ENCODE data around the gene OR10P1.

The OR10P1 gene

DNA sequence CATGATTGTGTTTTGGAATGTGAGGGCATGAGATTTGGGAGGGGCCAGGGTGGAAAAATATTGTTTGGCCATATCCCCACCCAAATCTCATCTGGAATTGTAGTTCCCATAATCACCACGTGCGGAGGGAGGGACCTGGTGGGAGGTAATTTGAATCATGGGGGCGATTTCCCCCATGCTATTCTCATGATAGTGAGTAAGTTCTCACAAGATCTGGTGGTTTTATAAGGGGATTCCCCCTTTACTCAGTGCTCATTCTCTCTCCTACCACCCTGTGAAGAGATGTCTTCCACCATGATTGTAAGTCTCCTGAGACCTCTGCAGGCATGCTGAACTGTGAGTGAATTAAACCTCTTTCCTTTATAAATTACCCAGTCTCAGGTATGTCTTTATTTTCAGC, 15.7 kb downstream of the OR10P1 start:
- no peak for DNase-seq

DNA sequence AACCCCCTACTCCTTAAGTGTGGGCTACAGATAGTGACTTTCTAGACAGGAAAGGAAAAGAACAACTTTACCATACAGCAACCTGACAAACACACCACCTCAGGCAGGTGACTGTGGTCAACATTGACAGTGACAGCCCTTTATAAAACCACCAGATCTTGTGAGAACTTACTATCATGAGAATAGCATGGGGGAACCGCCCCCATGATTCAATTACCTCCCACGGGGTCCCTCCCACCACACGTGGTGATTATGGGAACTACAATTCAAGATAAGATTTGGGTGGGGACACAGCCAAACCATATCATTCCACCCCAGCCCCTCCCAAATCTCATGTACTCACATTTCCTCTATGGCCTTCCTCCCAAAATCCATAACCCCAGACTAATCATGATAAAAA, 16.3 kb downstream of the OR10P1 start:
- DNase-seq: no peak

DNA sequence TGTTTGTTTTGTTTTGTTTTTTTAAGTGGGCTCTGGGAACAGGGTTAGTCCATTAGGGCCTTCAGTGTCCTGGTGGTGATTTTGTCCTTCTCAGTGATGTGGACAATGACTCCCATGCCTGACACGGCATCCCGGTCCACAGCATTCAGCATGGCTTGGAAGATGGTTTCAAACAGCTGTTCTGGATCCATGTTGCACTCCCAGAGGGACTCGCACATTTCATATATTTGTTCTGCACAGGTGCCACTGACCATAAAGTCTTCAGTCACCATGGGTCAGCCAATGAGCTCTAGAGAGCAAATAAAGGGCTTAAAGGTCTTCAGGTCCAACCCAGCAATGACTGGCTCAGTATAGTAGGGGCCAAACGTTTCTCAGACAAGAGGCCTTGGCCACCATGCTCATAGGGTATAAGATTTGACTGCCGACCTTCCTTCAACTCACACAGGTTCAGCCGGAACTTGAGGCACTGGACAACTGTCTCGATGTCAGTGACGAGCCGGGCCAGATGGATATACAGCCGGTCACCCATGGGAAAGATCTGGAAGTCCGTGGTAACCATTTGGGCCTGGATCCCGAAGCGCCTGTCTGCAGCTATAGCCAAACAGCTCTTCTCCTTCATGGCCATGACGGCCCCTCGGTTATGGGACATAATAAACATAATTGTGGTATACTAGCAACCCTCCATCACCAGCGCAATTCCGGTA, 18.0 kb downstream of the OR10P1 start:
- DNase-seq: no peak

DNA sequence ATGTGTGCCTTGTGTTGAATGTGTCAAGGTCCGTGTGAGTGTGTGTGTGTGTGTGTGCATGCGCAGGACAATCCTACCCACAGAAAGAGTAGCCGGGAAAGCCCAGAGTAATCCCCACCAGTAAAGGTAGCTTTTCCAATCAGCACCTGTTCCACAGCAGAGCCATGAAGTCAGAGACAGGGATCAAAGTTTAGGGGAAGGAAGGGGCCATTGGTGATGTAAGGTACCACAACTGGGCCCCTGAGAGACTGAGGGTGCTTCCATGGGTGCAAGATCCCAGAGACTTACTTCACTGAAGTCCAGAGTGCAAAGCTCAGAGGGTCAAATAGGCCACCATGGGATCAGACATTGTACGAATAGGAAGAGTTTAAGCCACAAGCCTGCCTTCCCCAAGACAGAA, 20.5 kb downstream of the OR10P1 start:
- DNase-seq: no peak

DNA sequence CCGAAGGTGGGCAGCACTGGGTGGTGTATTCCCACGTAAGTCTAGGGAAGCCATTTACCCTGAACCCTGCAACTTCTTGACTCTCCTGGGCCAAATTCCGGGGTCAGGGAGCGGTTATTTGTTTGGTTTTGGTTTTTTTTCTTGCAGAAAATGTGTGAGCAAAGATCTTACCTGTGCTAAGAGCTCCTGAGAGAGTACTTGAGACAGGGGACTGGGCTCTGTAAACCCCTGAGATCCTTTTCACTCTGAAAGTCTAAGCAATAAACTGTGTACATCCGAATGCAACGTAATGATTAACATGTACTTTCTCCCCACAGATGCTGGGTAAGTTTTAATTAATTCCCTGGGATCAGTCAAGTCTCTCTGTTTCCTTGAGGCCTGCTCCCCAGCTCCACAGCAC, 21.5 kb downstream of the OR10P1 start:
- DNase-seq: no peak

DNA sequence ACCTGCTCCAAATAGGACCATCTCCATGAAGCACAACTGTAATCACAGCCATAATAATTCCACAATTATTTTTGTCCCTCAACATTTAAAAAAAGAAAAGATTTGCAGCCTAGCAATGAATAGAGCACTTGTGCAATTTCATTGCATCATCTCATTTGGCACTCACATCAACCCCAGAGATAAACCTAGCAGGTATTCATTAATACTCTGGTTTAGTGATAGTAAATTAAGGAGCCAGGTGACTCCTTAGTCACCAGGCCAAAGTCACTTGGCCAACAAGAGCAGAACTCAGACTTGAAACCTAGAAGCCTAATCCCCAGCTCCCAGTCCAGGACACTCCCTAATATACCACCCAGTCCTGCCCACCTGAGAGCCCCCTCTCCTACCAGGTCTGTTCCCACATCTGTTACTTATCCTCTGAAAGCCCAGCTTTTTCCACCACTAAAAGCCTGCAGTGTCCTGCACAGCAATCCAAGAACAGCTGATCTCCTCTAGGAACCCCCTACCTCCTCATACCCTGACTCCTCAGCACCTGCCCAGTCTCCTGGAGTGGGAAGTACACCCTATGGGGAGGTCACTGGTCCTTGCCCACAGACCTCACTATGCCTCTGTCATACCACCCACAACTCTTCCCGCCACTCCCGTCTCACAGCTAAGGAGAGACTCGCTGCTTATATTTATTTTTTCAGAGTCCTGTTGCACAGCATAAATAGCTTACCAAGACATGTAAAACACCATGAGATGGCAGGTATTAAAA, 22.1 kb downstream of the OR10P1 start:
- DNase-seq: no peak

DNA sequence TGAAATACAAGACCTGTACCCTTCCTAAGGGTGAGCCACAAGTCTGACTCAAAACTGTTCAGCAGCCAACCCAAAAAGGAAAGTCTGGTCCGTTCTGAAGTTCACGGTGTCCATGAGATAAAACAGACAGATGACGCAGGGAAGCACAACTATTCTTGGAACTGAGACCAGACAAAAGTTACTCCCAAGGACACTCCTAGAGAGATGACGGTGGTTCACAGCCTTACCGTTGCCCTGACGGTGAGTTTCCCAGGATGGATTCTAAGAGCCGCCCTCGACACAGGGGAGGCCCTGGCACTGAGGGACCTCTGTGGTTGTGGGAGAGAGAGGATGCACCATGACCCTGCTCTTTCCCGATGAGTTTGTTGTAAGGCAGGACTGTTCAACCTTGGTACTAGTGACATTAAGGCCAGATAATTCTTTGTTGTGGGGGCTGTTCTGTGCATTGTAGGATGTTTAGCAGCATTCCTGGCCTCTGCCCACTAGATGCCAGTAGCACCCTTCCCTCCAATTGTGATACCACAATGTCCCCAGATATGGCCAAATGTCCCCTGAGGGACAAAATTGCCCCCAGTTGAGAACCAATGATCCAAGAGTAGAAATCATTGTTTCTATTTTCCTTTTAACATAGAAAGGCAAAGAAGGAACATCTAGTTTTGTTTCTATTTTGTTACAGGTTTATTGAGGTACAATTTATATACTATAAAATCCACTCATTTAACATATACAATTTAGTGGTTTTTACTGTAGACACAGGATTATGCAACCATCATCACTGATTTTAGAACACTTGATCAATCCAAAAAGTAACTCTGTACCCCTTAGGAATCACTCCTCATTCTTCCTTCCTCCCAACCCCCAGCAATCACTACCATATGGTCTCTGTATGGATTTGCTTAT, 23.0 kb downstream of the OR10P1 start:
- DNase-seq: peak; percentile 71 to 75 (median 71)

DNA sequence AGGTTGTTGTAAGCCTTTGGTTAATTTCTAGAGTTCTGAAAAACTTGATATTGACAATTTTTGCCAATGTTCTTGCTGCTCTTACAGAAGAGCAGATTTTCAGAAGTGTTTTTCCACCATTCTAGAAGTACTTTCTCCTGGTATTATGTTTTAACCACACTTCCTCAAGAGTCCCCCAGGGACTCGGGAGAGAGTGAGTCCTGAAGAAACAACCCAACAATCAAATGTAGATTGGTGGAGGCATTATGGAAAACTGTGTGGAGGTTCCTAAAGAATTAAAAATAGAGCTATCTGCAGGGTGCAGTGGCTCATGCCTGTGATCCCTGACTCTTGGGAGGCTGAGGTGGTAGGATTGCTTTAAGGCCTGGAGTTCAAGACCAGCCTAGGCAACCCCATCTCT, 26.7 kb downstream of the OR10P1 start:
- DNase-seq: no peak

DNA sequence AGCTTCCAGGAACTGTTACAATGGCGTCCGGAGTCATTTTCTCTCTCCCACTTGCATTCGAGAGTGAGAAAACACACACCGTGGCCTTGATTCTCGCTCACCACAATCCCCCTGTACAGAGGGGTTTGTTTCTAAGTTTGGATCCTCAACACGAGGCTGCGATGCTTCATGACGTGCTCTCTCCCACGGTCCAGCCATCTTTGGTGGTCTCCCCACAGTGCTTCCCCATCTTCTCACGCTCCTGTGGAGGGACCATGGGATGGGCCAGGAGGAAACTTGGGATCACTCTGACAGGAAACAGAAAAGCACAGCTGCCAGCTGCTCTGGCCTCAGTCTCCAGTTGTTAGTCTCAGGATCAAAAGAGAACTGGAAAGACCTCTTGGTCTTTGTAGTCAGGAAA, 28.1 kb downstream of the OR10P1 start:
- no peak for DNase-seq

DNA sequence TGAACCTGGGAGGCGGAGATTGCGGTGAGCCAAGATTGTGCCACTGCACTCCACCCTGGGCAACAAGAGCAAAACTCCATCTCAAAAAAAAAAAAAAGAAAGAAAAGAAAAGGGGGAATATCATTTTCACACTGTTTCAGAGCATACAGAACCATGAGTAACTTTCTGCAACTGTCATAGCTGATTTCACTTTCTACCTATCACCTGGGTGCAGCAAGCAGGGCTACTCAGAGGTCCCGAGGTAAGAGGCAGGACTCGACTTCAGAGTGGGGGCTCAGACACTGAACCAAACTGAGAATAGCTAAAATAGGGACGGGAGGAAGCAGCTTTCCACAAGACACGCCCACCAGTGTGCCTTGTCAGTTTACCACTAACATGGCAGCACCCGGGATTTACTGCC, 29.8 kb downstream of the OR10P1 start:
- DNase-seq: no peak

DNA sequence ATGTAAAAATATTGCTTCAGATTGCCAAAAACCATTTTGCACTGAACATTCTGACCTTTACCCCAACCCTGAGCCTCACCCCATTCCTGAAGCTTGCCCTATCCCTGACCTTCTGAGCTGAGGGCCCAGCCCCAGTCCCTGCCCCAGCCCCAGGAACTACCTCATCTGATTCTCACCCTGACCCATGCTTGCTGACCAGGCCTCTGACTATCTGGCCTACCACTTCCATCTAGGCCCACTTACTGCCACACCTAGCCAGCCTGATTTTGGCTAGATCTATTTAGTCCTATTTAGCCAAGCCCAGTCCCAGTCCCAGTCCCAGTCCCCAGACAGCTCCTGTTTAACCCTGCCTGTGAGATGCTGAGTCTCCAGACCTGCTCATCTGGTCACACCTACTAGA, 33.6 kb downstream of the OR10P1 start:
- DNase-seq: no peak

DNA sequence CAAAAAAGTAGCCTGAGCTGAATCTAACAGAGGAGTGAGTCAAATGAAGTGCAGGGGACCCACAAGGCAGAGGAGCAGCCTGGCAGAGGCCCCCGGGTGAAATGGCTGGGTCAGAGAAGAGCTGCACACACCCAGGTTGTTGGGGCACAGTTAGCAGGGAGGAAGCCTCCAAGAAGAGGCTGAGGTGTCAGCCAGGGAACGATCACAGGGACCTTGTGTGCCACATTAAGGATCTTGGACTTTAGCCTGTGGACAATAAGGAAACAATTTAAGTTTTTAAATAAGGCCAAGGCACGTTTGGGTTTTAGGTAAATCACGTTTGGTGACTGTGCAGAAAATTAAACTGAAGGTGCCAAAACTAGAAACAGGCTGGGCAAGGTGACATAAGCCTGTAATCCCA, 35.1 kb downstream of the OR10P1 start:
- DNase-seq: no peak

DNA sequence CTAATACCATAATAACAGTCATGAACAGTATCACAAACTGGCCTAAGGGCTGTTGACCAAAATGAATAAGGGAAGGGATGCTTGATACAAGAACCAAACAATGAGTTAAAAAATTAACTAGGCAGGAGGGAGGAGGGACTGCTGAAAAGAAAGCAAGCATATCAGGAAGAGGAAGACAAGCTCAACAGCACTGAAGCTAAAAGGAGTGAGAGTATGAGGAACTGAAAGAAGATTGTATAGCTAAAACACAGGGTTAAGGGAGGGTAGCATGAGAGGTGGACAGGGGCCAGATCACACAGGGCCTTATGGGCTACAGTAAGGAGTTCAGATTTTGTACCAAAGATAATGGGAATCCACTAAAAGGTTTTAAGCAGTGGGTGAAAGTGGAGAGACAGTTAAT, 36.9 kb downstream of the OR10P1 start:
- peak; percentile 39 to 81 (median 68) for DNase-seq

DNA sequence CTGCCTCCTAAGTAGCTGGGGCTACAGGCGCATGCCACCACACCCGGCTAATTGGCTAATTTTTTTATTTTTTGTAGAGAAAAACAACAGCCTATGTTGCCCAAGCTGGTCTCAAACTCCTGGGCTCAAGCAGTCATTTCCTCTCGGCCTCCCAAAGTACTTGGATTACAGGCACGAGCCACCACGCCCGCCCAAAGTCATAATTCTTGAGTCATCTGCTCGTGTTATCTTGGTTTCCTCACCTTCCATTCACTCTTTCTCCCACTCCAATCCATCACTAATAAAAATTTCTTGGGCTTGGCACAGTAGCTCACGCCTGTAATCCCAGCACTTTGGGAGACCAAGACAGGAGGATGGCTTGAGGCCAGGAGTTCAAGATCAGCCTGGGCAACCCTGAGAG, 39.0 kb downstream of the OR10P1 start:
- DNase-seq: peak; percentile 42 to 71 (median 64)

DNA sequence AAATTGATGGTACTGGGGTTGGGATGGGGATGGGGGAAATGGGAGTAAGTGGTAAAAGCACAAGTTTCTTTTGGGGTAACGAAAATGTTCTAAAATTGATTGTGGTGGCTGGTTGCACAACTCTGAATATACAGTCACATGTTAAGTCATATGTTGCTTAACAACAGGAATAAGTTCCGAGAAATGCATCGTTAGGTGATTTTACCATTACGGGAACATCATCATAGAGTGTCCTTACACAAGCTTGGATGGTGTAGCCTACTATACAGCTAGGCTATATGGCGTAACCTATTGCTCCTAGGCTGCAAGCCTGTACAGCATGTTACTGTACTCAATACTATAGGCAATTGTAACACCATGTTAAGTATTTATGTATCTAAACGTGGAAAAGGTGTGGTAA, 40.0 kb downstream of the OR10P1 start:
- DNase-seq: peak; percentile 59 to 92 (median 80)

DNA sequence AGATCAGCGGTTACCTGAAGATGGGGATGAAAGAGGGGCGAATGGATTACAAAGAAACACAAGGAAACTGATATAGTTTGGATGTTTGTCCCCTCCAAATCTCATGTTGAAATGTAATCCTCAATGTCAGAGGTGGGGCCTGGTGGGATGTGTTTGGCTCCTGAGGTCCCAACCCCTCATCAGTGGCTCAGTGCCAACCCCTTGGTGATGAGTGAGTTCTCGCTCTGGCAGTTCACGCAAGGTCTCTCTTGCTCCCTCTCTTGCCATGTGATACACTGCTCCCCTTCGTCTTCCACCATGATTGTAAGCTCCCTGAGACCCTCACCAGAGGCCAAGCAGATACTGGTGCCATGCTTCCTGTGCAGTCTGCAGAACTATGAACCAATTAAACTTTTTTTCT, 43.0 kb downstream of the OR10P1 start:
- no peak for DNase-seq

DNA sequence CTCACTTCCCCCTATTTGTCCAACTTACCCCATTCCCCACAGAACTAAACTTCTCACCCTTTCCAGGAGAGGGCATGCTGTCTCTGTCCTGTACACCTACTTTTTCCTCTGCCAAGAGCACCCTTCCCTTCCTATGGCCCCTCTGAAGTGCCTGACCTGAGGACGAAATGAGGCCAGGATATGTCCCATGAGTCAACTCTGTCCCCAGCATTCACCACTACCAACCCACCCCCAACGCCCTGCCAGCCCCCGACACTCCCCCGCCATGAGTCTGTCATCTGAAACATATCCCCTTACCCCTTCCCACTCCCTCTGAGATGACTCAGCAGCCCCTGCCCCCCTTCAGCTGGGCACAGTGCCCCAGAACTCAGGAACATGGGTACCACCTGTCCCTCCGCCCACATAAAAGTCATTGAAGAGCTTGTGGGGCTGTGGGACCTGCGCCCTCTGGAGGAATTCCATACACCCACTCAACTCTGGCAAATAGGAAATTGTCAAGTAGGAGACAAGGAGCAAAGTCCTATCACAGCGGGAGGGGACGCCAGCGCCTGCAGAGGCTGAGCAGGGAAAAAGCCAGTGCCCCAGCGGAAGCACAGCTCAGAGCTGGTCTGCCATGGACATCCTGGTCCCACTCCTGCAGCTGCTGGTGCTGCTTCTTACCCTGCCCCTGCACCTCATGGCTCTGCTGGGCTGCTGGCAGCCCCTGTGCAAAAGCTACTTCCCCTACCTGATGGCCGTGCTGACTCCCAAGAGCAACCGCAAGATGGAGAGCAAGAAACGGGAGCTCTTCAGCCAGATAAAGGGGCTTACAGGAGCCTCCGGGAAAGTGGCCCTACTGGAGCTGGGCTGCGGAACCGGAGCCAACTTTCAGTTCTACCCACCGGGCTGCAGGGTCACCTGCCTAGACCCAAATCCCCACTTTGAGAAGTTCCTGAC, 44.7 kb downstream of the OR10P1 start:
- peak; percentile 54 to 74 (median 70) for DNase-seq

DNA sequence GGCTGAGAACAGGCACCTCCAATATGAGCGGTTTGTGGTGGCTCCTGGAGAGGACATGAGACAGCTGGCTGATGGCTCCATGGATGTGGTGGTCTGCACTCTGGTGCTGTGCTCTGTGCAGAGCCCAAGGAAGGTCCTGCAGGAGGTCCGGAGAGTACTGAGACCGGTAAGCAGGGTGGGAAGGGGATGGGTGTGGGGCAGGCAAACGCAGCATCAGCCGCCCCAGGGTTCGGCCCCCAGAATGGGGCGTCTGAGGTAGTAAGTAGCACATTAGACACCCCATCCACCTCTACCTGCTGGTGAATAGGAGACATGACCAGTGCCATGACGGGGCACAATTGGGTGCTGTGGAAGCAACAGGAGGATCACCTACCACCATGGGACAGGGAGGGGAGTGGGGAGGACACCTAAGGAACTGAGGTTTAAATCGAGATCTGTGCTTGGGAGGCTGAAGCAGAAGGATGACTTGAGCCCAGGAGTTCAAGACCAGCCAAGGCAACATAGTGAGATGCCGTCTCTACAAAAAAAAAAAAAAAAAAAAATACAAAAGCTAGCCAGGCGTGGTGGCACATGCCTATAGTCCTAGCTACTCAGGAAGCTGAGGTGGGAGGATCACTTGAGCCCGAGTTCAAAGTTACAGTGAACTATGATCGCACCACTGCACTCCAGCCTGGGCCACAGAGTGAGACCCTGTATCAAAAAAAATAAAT, 45.5 kb downstream of the OR10P1 start:
- no peak for DNase-seq

DNA sequence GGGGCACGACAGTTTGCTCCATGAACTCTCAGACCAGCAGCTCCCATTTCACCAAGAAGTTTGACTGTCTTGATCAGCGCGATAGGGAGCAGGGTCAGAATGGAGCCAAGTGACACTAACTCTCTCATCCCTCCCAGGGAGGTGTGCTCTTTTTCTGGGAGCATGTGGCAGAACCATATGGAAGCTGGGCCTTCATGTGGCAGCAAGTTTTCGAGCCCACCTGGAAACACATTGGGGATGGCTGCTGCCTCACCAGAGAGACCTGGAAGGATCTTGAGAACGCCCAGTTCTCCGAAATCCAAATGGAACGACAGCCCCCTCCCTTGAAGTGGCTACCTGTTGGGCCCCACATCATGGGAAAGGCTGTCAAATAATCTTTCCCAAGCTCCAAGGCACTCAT, 47.0 kb downstream of the OR10P1 start:
- no peak for DNase-seq

DNA sequence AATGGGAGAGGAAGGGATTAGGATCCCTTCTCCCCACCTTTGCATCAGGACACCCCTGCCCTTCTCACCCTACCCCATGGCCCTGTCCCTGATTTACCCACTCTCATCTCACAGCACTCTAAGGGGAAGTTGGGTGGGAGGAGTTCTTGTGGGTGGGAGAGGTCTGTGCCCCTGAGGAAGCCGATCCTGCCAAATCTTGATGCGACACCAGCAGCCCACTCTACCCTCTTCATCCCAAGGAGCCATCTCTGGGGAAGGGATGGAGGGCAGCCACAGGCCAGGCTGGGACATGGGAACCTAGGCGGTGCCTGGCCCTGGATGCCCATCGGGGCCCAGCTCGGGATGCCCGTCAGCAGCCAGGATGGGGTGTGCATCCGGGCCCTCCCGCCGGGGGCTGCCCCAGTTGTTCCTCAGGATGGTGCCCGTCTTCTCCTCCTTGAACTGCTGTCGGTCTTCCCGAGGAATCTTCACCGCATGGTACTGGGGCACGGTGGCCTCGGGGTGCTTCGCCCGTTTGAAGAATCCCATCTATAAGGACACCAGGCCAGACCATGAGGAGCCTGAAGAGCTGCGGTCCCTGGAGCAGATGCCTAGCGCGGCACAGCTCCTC, 48.2 kb downstream of the OR10P1 start:
- no peak for DNase-seq

DNA sequence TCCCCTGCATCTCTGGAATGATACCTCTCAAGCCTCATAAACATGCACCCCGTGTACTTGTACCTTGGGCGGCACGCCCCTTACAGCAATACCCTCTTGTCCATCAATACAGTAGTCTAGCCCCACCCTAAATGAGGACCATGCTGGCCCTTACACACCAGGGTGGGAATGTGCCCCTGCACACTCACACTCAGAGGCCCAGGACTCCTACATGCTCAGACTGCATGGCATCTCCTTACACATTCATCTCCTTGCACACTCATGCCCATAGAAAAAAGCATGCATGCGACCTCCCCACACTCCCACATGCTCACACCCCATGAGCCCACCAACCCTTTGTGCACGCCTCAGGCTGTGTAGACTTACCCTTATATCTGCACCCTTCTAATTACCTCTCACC, 49.0 kb downstream of the OR10P1 start:
- DNase-seq: no peak
